Myocyte (in vitro differentiated cells): ENCODE data around the gene ZNF496. TPM values are rescaled to one million over a fixed set of nuclear protein-coding genes. Genes with fewer than 3 reads are reported as not detected.
"Not testable (repeated sequence)": the region's sequence is repeated elsewhere in the genome, so short reads cannot be mapped to it uniquely, and the experiment has no call there.

Experiments
- DNase-seq: peaks from one replicate; pipeline ENCODE4 v3.0.0-alpha.2; 2012; ENCODE audit warnings: low read depth
- total RNA-seq: library from RNA; depleted of rRNA; stranded (reverse); fragments of >200 nt; gene quantifications from 2 replicates; pipeline ENCODE4 v1.2.3, GENCODE V29; 2014

The ZNF496 gene
- total RNA-seq, 1 donor from 2014 or later, result 35.9 TPM

- DNase-seq, result no peak
Observed at GRCh38 chr1:247295746-247296145, 35.9 kb downstream of the ZNF496 start.

GRCh38 chr1:247295274-247295684 is 36.4 kb downstream of the ZNF496 start:
- DNase-seq, result no peak

- peak; percentile 88 for DNase-seq
Observed at GRCh38 chr1:247294282-247294681, 37.4 kb downstream of the ZNF496 start.

- DNase-seq, result no peak
Observed at GRCh38 chr1:247293047-247293446, 38.6 kb downstream of the ZNF496 start.

GRCh38 chr1:247291833-247292561 is 39.7 kb downstream of the ZNF496 start:
- peak; percentile 55 for DNase-seq

GRCh38 chr1:247291161-247291560 is 40.5 kb downstream of the ZNF496 start:
- no peak for DNase-seq

GRCh38 chr1:247290576-247290975 is 41.1 kb downstream of the ZNF496 start:
- DNase-seq, result no peak

- DNase-seq, result not testable (repeated sequence)
Observed at GRCh38 chr1:247289274-247289892, 42.3 kb downstream of the ZNF496 start.

GRCh38 chr1:247288341-247288740 is 43.3 kb downstream of the ZNF496 start:
- no peak for DNase-seq

- no peak for DNase-seq
Observed at GRCh38 chr1:247287460-247287859, 44.2 kb downstream of the ZNF496 start.

GRCh38 chr1:247286134-247286670 is 45.5 kb downstream of the ZNF496 start:
- DNase-seq, result no peak

- DNase-seq, result no peak
Observed at GRCh38 chr1:247281001-247281574, 50.6 kb downstream of the ZNF496 start.

GRCh38 chr1:247277191-247277590 is 54.5 kb downstream of the ZNF496 start:
- DNase-seq, result no peak

- DNase-seq, result peak; percentile 18
Observed at GRCh38 chr1:247274605-247275256, 56.9 kb downstream of the ZNF496 start.

GRCh38 chr1:247273013-247273412 is 58.7 kb downstream of the ZNF496 start:
- peak; percentile 84 for DNase-seq

- no peak for DNase-seq
Observed at GRCh38 chr1:247270003-247270402, 61.7 kb downstream of the ZNF496 start.

GRCh38 chr1:247269133-247269532 is 62.5 kb downstream of the ZNF496 start:
- DNase-seq, result no peak

GRCh38 chr1:247268390-247269045 is 63.1 kb downstream of the ZNF496 start:
- no peak for DNase-seq

GRCh38 chr1:247266053-247266452 is 65.6 kb downstream of the ZNF496 start:
- no peak for DNase-seq

GRCh38 chr1:247255772-247256171 is 75.9 kb downstream of the ZNF496 start, which contains the start of gene VN1R5:
Gene VN1R5 (plus strand): TSS chr1:247256072.
- not testable (repeated sequence) for DNase-seq

- no peak for DNase-seq
Observed at GRCh38 chr1:247247568-247247967, 84.1 kb downstream of the ZNF496 start.
